PC-9 (cell line): Measurements from ENCODE around the gene BICRAL.

Source experiments
- CTCF ChIP-seq: fragments of 200-600 bp; sonication (generic); conservative IDR thresholded peaks from 2 replicates; pipeline ENCODE4 v1.6.1; 2017; ENCODE audit warnings: mixed run types, antibody characterized with exemption, mild to moderate bottlenecking, moderate library complexity
- EZH2 ChIP-seq: fragments of 200-600 bp; sonication (generic); IDR thresholded peaks from 2 replicates; pipeline ENCODE4 v1.8.0; 2017; ENCODE audit warnings: antibody characterized with exemption, low read depth

GRCh38 chr6:42845327-42845694 is 63.5 kb downstream of the BICRAL start:
- TF ChIP-seq CTCF (no peak), EZH2 (no peak)
